CD4-positive, alpha-beta T cell treated with Interleukin-12 subunit alpha and Interleukin-12 subunit beta, for 1 hour (primary cell): ENCODE data around the gene C2.
A peak's percentile ranks its signal among the peaks of the same experiment; 100 is the strongest.
"Not testable (repeated sequence)": the region's sequence is repeated elsewhere in the genome, so short reads cannot be mapped to it uniquely, and the experiment has no call there.

Experiments
- DNase-seq: peaks from one replicate; pipeline ENCODE4 v3.0.0-alpha.2; 2020

C2 gene

GRCh38 chr6:31930962-31931361 lies 3.4 kb downstream of the C2 start:
- no peak for DNase-seq

GRCh38 chr6:31932137-31932536 lies 4.6 kb downstream of the C2 start:
- DNase-seq: not testable (repeated sequence)

- no peak for DNase-seq
These were observed 6.0 kb downstream of the C2 start for GRCh38 chr6:31933537-31933936.

- DNase-seq: no peak
These were observed 7.5 kb downstream of the C2 start for GRCh38 chr6:31935021-31935420.

GRCh38 chr6:31935823-31936222 lies 8.3 kb downstream of the C2 start:
- DNase-seq: no peak

GRCh38 chr6:31940256-31940664 lies 12.7 kb downstream of the C2 start:
- no peak for DNase-seq

- no peak for DNase-seq
These were observed 16.2 kb downstream of the C2 start for GRCh38 chr6:31943742-31944141.

GRCh38 chr6:31945154-31945506 lies 17.6 kb downstream of the C2 start:
- no peak for DNase-seq

- DNase-seq: no peak
These were observed 18.2 kb downstream of the C2 start, which contains the start of gene CFB for GRCh38 chr6:31945507-31946369. Gene CFB (plus strand): TSS chr6:31946095. CDS start chr6:31946222, 127 bp downstream.

- DNase-seq: no peak
These were observed 18.9 kb downstream of the C2 start for GRCh38 chr6:31946370-31946885.

- DNase-seq: no peak
These were observed 19.7 kb downstream of the C2 start for GRCh38 chr6:31947070-31947675.

GRCh38 chr6:31947864-31948263 lies 20.3 kb downstream of the C2 start:
- no peak for DNase-seq

GRCh38 chr6:31948306-31948705 lies 20.8 kb downstream of the C2 start:
- no peak for DNase-seq

GRCh38 chr6:31948753-31949413 lies 21.4 kb downstream of the C2 start:
- DNase-seq: no peak

- no peak for DNase-seq
These were observed 22.5 kb downstream of the C2 start for GRCh38 chr6:31949926-31950548.

- peak; percentile 46 for DNase-seq
These were observed 24.8 kb downstream of the C2 start for GRCh38 chr6:31952140-31952805.

- DNase-seq: no peak
These were observed 25.4 kb downstream of the C2 start for GRCh38 chr6:31952890-31953289.

GRCh38 chr6:31954511-31954910 lies 27.0 kb downstream of the C2 start:
- no peak for DNase-seq

GRCh38 chr6:31956796-31957195 lies 29.3 kb downstream of the C2 start:
- DNase-seq: no peak

GRCh38 chr6:31958412-31958740 lies 30.9 kb downstream of the C2 start:
- DNase-seq: no peak

- peak; percentile 99 for DNase-seq
These were observed 31.5 kb downstream of the C2 start, which contains the start of the genes NELFE and SKIC2 for GRCh38 chr6:31958741-31959739. Gene NELFE (minus strand): TSS chr6:31958971. CDS start chr6:31958446, 525 bp downstream. Gene SKIC2 (plus strand): TSS chr6:31959175. CDS start chr6:31959193, 18 bp downstream.
